ENCODE measurements around the gene VPS26A.

GRCh38 chr10:69107699-69108098 is 16.3 kb upstream of the VPS26A start:
- TF ChIP-seq, protein P1, sequence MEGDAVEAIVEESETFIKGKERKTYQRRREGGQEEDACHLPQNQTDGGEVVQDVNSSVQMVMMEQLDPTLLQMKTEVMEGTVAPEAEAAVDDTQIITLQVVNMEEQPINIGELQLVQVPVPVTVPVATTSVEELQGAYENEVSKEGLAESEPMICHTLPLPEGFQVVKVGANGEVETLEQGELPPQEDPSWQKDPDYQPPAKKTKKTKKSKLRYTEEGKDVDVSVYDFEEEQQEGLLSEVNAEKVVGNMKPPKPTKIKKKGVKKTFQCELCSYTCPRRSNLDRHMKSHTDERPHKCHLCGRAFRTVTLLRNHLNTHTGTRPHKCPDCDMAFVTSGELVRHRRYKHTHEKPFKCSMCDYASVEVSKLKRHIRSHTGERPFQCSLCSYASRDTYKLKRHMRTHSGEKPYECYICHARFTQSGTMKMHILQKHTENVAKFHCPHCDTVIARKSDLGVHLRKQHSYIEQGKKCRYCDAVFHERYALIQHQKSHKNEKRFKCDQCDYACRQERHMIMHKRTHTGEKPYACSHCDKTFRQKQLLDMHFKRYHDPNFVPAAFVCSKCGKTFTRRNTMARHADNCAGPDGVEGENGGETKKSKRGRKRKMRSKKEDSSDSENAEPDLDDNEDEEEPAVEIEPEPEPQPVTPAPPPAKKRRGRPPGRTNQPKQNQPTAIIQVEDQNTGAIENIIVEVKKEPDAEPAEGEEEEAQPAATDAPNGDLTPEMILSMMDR (conservative IDR thresholded peaks at IDR 0.05; ENCODE audit: low read depth, low read length): no peak
- TF ChIP-seq EZH2 (IDR thresholded peaks at IDR 0.05; ENCODE audit: borderline replicate concordance, low read depth, low read length, poor library complexity, severe bottlenecking): no peak
